Breast epithelium (tissue), 4 donors: ENCODE data around the gene MGAT3. TPM values are rescaled to one million over a fixed set of nuclear protein-coding genes. Genes with fewer than 3 reads are reported as not detected.

Source experiments
- DNase-seq, 2 donors: peaks; one replicate each; pipeline ENCODE4 v3.0.0-alpha.2; 2019; ENCODE audit warnings: low spot score in 2 of 2
- H3K27ac ChIP-seq, 2 donors: fragments of 200-600 bp; sonication (generic) in 1 of 2; one replicate each; pipeline ENCODE4 v1.5.1; 2016 to 2019; ENCODE audit warnings: mild to moderate bottlenecking in 1 of 2
- H3K27me3 ChIP-seq, 2 donors: fragments of 200-600 bp; sonication (generic) in 1 of 2; one replicate each; pipeline versions ENCODE4 v1.5.1 to v1.6.0; 2017 to 2019; ENCODE audit warnings: control low read depth in 1 of 2, mild to moderate bottlenecking in 1 of 2
- H3K36me3 ChIP-seq: fragments of 200-600 bp; one replicate; pipeline ENCODE4 v1.5.1; 2019
- H3K4me1 ChIP-seq, 2 donors: fragments of 200-600 bp; sonication (generic); one replicate each; pipeline ENCODE4 v1.5.1; 2016 to 2019; ENCODE audit warnings: control low read depth in 1 of 2
- H3K4me3 ChIP-seq, 3 donors: fragments of 200-600 bp; sonication (generic); 1 replicate in 2 of 3; 2 replicates in 1 of 3; pipeline ENCODE4 v1.5.1; 2016 to 2019; ENCODE audit warnings: mild to moderate bottlenecking in 3 of 3, moderate library complexity in 2 of 3
- H3K9me3 ChIP-seq, 2 donors: fragments of 200-600 bp; sonication (generic) in 1 of 2; one replicate each; pipeline ENCODE4 v1.5.1; 2016 to 2019; ENCODE audit warnings: control low read depth in 1 of 2
- POLR2A ChIP-seq: fragments of 450-650 bp; IDR thresholded peaks from one replicate; pipeline ENCODE4 v1.6.1; 2016; ENCODE audit warnings: antibody characterized with exemption, mild to moderate bottlenecking, moderate library complexity
- POLR2AphosphoS5 ChIP-seq, 3 donors: sonication (generic); formaldehyde crosslinking; IDR thresholded peaks; one replicate each; pipeline ENCODE4 v1.6.1; 2017; ENCODE audit warnings: antibody characterized with exemption in 3 of 3
- intact Hi-C: fragments of 100-400 bp; cut with DNase I; formaldehyde crosslinking; loops from one replicate; pipeline ENCODE4 v1.15.1; 2023; ENCODE audit warnings: low total_unique reads
- total RNA-seq, 3 donors: library from RNA; depleted of rRNA; stranded (reverse); fragments of >200 nt; gene quantifications; one replicate each; pipeline ENCODE4 v1.1.0, GENCODE V29; 2016
- TF ChIP-seq, protein P1 (sequence below), 3 donors: fragments of 450-650 bp; IDR thresholded peaks; one replicate each; pipeline ENCODE4 v1.5.1; 2016 to 2017; ENCODE audit warnings: antibody characterized with exemption in 3 of 3, mild to moderate bottlenecking in 3 of 3, moderate library complexity in 3 of 3

The MGAT3 gene
- total RNA-seq, 3 donors from 2014 or later: 1.9 to 9.4 (median 3.9) TPM

DNA sequence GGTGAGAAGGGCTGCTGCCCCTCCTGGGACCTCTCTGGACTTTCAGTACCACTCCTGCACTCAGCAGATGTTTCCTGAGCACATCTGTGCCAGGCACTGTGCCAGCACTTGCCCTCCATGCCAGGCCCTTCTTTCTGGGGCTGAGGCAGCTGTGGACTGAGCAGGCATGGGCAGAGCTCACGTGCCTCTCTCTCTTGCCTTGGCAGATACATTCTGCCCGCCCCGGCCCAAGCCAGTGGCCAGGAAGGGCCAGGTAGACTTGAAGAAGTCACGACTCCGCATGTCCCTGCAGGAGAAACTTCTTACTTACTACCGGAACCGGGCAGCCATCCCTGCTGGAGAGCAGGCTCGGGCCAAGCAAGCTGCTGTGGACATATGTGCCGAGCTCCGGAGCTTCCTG is 55.2 kb downstream of the MGAT3 start:
- no peaks in the 10 kb centered on the region for H3K4me1 ChIP-seq
- no peak overlapping the region for H3K4me3 ChIP-seq
- no peak overlapping the region for H3K27ac ChIP-seq
- intact Hi-C loops: loop anchor here (10.0 kb wide), 1 partner anchor 77 kb away; no protein-coding TSS in a partner anchor
- no peaks in the 10 kb centered on the region for H3K27me3 ChIP-seq
- H3K9me3 ChIP-seq: no peaks in the 10 kb centered on the region
- H3K36me3 ChIP-seq: peaks cover 7% of the 10 kb centered on the region
- TF ChIP-seq, protein P1, sequence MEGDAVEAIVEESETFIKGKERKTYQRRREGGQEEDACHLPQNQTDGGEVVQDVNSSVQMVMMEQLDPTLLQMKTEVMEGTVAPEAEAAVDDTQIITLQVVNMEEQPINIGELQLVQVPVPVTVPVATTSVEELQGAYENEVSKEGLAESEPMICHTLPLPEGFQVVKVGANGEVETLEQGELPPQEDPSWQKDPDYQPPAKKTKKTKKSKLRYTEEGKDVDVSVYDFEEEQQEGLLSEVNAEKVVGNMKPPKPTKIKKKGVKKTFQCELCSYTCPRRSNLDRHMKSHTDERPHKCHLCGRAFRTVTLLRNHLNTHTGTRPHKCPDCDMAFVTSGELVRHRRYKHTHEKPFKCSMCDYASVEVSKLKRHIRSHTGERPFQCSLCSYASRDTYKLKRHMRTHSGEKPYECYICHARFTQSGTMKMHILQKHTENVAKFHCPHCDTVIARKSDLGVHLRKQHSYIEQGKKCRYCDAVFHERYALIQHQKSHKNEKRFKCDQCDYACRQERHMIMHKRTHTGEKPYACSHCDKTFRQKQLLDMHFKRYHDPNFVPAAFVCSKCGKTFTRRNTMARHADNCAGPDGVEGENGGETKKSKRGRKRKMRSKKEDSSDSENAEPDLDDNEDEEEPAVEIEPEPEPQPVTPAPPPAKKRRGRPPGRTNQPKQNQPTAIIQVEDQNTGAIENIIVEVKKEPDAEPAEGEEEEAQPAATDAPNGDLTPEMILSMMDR (IDR thresholded peaks at IDR 0.05): no peak
- no peak for TF ChIP-seq POLR2A
- TF ChIP-seq POLR2AphosphoS5 (IDR thresholded peaks at IDR 0.05): no peak
- DNase-seq: no peak

DNA sequence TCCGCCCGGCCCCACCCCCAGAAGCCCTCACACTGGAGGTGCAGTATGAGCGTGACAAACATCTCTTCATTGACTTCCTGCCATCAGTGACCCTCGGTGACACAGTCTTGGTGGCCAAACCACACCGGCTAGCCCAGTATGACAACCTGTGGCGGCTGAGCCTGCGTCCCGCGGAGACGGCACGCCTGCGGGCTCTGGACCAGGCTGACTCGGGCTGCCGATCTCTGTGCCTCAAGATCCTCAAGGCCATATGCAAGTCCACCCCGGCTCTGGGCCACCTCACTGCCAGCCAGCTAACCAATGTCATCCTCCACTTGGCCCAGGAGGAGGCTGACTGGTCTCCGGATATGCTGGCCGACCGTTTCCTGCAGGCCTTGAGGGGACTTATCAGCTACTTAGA is 57.0 kb downstream of the MGAT3 start:
- TF ChIP-seq POLR2AphosphoS5 (IDR thresholded peaks at IDR 0.05) (no peak), POLR2A (no peak)
- TF ChIP-seq, protein P1 (IDR thresholded peaks at IDR 0.05): no peak
- Histone ChIP-seq H3K9me3 (no peaks in the 10 kb centered on the region), H3K27ac (no peak overlapping the region), H3K36me3 (peaks cover 7% of the 10 kb centered on the region), H3K27me3 (no peaks in the 10 kb centered on the region), H3K4me1 (peaks cover 0 to 2% of the 10 kb centered on the region in 2 donors), H3K4me3 (no peak overlapping the region)
- no peak for DNase-seq
- intact Hi-C loops: loop anchor here (10.0 kb wide), 1 partner anchor 79 kb away; no protein-coding TSS in a partner anchor

DNA sequence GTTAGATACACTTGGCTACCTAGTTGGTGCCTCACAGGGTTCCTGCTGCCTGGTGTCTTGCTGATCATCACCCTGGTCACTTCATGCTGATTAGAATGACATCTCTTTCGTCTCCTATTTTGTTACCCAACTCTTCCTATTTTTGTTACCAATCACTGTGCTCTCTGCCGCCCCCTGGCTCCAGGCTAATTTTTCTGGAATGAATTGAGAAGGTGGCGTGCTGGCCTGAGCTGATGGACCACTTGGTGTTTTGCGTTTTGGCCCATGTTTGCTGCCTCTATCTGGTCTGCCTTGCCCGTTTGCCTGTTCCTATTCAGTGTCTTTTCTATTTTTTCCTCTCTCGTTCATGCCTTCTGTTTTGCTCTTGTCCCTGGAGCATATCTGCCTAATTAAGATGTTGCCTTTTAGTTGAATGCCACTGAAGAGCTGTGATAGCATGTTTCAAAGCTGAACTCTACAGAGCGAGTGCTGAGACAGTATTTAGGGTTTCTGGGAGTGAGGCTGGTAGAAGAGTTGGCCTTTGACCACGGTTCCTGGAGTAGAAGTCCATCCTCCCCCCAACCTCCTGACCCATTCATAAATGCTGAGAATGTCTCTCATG is 57.7 kb downstream of the MGAT3 start:
- TF ChIP-seq, protein P1 (IDR thresholded peaks at IDR 0.05): peak; percentile 50 to 68 (median 57)
- TF ChIP-seq POLR2A: no peak
- peaks cover 7% of the 10 kb centered on the region for H3K36me3 ChIP-seq
- intact Hi-C loops: loop anchor here (10.0 kb wide), 1 partner anchor 80 kb away; no protein-coding TSS in a partner anchor
- H3K27me3 ChIP-seq: no peaks in the 10 kb centered on the region
- no peak overlapping the region for H3K27ac ChIP-seq
- no peaks in the 10 kb centered on the region for H3K9me3 ChIP-seq
- no peak for DNase-seq
- H3K4me3 ChIP-seq: no peak overlapping the region
- peaks cover 4 to 8% of the 10 kb centered on the region in 2 donors for H3K4me1 ChIP-seq

DNA sequence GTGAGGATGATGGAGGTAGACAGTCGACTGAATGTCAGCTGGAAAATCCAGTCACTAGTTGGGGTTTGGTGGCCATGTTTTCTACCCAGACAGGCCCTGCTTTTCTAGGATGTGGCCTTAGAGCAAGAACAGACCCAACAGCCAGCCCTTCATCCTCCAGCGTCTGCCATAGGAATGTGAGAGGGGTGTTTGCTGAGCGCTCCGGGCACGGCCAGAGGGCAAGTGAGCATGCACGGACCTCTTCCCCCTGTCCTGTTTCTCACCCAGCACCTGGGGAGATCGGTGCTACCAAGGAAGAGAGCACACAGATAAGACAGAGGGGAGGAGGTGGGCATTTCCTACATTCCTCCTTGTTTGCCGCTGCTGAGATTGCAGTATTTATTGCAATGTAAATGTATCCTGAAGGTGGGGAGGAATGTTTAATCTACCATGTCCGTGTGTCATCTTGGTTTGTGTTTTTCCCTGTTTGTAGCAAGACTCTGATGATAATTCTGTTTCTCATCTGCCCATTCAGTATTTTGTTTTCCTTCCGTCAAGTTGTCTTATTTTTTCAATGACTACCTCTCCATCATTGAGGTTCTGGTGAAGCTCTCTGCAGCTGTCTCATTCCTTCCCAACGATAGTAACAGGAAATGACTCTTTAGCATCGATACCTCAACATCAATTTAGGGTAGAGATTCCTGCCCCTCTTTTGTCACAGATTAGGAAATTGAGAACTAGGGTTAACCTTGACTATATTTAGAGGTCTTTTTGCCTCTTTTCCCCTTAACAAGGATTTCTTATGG is 58.6 kb downstream of the MGAT3 start:
- no peak for DNase-seq
- intact Hi-C loops: loop anchor here (10.0 kb wide), 1 partner anchor 81 kb away; no protein-coding TSS in a partner anchor
- Histone ChIP-seq H3K9me3 (no peaks in the 10 kb centered on the region), H3K27ac (no peak overlapping the region), H3K4me3 (no peak overlapping the region), H3K36me3 (peaks cover 7% of the 10 kb centered on the region), H3K4me1 (peaks cover 4 to 8% of the 10 kb centered on the region in 2 donors), H3K27me3 (no peaks in the 10 kb centered on the region)
- TF ChIP-seq, protein P1 (IDR thresholded peaks at IDR 0.05): no peak
- TF ChIP-seq POLR2A (no peak), POLR2AphosphoS5 (IDR thresholded peaks at IDR 0.05) (no peak)

DNA sequence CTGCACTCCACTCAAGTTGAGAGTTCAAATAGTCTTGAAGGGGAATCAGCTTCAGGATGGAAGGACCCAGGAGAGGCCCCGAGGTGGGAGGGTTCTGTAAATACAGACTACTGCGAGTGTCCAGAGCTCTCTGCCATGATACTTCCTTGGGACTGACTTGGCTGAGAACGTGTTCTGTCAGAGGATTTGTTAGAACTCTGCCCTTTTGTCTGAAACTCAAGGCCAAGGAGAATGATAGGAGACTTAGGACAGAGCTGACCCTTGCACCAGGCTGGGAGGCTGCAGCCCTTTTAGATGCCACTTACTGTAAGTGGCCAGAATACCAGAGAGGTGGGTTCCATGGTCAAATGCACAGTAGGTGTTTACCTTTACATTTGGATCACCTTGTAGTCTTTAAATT is 60.7 kb downstream of the MGAT3 start:
- peaks cover 9 to 18% of the 10 kb centered on the region in 2 donors for H3K4me1 ChIP-seq
- no peaks in the 10 kb centered on the region for H3K27me3 ChIP-seq
- intact Hi-C loops: loop anchor here (10.0 kb wide), 1 partner anchor 83 kb away; no protein-coding TSS in a partner anchor
- TF ChIP-seq, protein P1 (IDR thresholded peaks at IDR 0.05): no peak
- TF ChIP-seq POLR2A (no peak), POLR2AphosphoS5 (IDR thresholded peaks at IDR 0.05) (no peak)
- DNase-seq: no peak
- no peak overlapping the region for H3K4me3 ChIP-seq
- H3K27ac ChIP-seq: no peak overlapping the region
- H3K9me3 ChIP-seq: no peaks in the 10 kb centered on the region
- H3K36me3 ChIP-seq: no peaks in the 10 kb centered on the region
